HG02588 (cell line): Measurements from ENCODE around the gene DDX39A.
"Not testable (repeated sequence)": the region's sequence is repeated elsewhere in the genome, so short reads cannot be mapped to it uniquely, and the experiment has no call there.

ENCODE experiments used
- ATAC-seq: cut with Tn5 transposase; IDR thresholded peaks from one replicate; pipeline ENCODE4 v1.9.1; 2021; ENCODE audit warnings: mild to moderate bottlenecking, moderate library complexity; ENCODE audit not compliant: unreplicated experiment

DDX39A gene

DNA sequence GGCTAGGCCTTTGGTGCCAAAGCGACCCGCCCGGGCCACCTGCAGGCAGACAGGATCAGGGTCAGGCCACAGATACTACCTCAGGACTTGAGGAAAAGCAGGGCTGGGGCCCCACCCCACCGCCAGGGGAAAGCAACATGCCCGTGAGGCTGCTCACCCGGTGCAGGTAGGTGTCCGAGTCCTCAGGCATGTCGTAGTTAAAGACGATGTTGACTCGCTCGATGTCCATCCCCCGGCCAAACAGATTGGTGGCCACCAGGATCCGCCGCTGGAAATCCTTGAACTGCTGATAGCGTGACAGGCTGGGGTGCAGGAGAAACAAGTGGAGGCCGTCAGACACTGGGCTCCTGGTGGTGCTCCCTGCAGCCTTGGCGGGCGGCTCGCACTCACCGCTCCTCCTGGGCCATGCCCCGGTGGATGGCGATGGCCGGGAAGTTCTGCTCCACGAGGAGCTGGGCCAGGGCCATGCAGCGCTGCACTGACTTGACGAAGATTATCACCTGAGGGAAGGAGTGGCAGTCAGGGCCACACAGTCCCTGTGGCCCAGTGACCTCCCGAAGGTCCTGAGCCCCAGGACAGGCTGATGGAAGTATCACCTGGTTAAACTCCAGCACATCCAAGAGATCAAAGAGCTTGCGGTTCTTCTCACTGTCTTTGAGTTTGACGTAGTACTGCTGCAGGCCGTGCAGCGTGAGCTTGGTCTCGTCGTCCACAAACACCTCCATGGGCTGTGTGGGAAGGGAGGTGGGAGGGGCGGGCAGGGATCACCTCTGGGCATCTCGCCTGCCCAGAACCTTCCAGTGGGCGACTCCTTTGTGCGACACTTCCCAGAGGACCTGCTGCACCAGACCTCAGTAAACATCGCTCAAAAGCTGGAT is 9.8 kb downstream of the DDX39A start:
- ATAC-seq, result no peak

DNA sequence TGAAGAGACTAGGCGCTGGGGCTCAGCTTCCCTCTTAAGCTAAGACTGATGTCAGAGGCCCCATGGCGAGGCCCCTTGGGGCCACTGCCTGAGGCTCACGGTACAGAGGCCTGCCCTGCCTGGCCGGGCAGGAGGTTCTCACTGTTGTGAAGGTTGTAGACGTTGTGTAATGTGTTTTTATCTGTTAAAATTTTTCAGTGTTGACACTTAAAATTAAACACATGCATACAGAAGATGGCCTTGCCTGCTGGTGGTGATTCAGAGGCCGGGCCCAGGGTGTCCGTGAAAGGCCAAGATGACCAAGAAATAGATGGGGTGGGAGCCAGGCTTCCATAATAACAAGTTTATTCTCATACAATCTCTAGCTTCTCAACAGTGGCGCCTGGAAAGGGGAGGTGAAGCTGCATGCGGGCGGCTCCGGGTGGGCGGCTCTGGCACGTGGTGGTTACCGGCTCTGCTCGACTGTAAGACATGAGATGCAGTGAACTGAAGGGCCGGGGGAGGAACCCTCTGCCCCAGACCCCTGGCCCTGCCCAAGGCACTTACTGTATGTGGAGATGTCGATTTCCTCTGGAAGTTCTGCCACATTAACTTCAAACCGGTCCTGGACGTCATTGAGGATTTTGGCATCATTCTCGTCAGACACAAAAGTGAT is 10.5 kb downstream of the DDX39A start:
- no peak for ATAC-seq

DNA sequence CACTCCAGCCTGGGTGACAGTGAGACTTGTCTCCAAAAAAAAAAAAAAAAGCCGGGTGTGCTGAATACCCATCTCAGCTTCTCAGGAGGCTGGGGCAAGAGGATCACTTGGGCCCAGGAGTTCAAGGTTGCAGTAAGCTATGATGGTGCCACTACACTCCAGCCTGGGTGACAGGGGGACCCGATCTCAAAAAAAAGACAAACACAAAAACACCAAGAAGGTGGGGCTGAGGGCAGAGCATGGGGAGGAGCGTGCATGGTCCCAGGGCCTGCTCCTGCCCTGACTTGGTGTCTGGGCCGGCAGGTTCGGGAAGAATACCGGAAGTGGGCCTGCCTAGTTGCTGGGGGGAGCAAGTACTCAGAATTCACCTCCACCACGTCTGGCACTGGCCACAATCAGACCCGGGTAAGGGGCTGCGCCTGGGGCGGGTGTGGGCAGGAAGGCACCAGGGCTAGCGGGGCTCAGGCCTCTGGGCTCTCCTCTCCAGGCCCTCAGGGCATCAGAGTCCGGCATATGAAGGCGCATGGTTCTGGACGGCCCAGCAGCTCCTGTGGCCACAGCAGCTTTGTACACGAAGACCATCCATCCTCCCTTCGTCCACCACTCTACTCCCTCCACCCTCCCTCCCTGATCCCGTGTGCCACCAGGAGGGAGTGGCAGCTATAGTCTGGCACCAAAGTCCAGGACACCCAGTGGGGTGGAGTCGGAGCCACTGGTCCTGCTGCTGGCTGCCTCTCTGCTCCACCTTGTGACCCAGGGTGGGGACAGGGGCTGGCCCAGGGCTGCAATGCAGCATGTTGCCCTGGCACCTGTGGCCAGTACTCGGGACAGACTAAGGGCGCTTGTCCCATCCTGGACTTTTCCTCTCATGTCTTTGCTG is 11.3 kb downstream of the DDX39A start:
- no peak for ATAC-seq

DNA sequence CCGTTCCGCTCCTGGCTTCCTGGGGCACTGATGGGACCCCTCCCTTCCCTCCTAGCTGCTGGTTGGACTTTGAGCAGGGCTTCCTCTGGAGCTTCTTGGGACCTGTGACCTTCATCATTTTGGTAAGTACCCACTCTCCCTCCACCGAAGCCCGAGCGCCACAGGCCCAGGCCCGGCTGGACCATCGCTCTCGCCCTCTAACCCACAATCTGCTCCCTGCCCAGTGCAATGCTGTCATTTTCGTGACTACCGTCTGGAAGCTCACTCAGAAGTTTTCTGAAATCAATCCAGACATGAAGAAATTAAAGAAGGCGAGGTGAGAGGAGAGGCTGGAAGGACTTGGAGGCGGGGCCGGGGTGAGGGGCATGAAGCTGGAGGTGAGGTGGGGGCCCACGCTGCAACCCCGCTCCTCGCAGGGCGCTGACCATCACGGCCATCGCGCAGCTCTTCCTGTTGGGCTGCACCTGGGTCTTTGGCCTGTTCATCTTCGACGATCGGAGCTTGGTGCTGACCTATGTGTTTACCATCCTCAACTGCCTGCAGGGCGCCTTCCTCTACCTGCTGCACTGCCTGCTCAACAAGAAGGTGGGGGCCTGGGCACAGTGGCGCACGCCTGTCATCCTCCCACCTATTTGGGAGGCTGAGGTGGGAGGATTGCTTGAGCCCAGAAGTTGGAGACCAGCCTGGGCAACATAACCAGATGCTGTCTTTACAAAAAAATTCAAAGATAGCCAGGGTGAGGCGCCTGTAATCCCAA is 12.3 kb downstream of the DDX39A start:
- no peak for ATAC-seq

DNA sequence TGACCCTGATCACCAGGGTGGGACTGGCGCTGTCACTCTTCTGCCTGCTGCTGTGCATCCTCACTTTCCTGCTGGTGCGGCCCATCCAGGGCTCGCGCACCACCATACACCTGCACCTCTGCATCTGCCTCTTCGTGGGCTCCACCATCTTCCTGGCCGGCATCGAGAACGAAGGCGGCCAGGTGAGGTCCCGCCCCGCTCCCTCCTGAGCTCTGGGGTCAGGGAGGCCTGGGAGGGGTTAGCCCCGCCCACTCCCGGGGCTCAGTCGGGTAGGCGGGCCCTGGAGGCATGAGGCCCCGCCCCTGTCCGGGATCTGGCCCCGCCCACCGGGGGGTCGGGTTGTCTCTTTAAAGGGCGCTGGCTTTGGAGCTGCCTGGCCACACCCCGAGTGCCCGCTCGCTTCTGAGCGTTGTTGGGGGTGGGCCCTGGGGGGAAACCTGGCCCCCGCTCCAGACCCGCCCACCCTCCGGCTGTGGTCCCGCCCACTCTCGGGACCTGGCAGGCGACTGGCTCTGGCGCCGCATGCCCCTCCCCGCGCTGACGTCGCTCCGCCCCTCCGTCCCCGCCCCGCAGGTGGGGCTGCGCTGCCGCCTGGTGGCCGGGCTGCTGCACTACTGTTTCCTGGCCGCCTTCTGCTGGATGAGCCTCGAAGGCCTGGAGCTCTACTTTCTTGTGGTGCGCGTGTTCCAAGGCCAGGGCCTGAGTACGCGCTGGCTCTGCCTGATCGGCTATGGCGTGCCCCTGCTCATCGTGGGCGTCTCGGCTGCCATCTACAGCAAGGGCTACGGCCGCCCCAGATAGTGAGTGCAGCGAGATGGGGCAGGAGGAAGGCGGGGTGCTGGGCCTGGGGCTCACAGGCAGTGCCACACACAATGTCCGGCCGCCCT is 13.1 kb downstream of the DDX39A start:
- ATAC-seq, result peak; percentile 48

DNA sequence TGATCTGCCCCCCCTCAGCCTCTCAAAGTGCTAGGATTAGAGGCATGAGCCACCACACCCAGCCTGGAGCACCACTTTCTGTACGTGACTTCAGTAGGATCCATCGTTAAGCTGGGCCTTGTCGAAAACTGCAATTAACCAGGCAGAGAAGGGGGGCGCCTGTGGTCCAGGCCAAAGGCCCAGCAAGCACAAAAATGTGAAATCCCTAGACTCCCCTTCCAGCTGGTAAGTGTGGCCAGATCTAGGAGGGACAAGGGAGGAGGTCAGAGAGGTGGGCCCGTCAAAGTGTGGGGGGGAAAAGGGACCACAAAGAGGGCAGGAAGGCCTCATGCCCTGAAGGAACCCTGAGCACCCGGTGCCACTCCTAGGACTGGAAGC is 13.8 kb downstream of the DDX39A start:
- no peak for ATAC-seq

DNA sequence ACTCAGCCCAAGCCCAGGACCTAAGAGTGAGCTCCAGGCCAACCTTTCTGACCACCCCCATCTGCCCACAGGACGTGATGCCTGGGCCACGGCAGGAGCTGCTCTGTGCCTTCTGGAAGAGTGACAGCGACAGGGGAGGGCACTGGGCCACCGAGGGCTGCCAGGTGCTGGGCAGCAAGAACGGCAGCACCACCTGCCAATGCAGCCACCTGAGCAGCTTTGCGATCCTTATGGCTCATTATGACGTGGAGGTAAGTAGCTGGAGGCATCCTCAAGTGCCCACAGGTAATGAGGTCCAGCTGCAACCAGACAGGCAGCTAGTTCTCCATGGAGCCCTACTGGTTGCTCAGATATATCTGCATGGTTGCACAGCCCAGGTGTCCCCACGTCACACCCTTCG is 14.8 kb downstream of the DDX39A start:
- no peak for ATAC-seq

DNA sequence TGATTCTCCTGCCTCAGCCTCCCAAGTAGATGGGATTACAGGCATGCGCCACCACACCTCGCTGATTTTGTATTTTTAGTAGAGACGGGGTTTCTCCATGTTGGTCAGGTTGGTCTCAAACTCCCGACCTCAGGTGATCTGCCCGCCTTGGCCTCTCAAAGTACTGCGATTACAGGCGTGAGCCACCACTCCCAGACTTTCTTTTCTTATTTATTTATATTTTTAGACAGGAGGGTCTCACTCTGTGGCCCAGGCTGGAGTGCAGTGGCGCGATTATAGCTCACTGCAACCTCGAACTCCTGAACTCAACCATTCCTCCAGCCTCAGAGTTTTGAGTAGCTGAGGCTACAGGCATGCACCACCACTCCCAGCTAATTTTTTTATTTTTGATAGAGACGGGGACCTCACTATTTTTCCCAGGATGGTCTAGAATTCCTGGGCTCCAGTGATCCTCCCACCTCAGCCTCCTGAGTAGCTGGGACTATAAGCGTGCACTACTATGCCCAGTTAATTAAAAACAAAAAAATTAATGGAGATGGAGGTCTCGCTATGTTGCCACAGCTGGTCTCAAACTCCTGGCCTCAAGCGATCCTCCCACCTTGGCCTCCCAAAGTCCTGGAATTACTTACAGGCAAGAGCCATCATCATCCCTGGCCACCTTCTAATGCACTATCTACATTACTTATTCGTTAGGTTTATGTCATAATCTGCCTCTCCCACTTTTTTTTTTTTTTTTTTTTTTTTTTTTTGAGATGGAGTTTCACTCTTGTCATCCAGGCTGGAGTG is 15.8 kb downstream of the DDX39A start:
- not testable (repeated sequence) for ATAC-seq

DNA sequence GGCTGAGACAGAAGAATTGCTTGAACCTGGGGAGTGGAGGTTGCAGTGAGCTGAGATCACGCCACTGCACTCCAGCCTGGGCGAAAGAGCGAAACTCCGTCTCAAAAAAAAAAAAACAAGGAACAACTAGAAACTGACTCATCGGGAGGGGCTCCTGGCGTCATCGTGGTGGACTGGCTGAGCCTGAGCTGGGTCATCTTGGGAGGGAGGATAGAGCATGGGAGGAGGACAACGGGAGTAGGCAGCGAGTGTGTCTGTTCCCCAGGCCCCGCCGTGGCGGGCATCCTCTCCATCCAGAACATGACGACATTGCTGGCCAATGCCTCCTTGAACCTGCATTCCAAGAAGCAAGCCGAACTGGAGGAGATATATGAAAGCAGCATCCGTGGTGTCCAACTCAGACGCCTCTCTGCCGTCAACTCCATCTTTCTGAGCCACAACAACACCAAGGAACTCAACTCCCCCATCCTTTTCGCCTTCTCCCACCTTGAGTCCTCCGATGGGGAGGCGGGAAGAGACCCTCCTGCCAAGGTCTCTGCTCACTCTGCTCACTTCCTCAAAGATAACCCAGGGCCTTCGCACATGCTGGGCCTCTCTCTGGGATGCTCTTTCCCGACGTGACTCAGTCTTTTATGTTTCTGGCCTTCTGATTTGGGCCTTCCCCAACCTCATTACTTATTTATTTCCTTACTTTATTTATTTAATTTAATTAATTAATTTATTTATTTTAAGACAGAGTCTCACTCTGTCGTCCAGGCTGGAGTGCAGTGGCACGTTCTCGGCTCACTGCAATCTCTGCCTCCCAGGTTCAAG is 16.6 kb downstream of the DDX39A start:
- ATAC-seq, result no peak

DNA sequence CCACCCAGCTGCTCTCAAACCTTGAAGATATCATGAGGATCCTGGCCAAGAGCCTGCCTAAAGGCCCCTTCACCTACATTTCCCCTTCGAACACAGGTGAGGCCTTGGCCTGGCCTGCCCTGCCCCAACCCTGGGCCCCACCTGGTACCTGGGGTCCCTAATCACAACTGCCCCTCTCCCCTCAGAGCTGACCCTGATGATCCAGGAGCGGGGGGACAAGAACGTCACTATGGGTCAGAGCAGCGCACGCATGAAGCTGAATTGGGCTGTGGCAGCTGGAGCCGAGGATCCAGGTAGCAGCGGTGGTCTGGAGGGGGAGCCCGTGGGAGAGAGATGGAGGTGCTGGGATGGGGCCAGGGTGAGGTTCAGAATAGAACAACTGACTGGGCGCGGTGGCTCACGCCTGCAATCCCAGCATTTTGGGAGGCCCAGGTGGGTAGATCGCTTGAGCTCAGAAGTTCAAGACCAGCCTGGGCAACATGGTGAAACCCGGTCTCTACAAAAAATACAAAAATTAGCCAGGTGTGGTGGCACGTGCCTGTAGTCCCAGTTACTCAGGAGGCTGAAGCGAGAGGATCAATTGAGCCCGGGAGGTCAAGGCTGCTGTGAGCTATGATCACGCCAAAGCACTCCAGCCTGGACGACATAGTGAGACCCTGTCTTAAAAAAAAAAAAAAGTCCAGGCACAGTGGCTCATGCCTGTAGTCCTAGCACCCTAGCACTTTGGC is 17.5 kb downstream of the DDX39A start:
- ATAC-seq, result no peak

DNA sequence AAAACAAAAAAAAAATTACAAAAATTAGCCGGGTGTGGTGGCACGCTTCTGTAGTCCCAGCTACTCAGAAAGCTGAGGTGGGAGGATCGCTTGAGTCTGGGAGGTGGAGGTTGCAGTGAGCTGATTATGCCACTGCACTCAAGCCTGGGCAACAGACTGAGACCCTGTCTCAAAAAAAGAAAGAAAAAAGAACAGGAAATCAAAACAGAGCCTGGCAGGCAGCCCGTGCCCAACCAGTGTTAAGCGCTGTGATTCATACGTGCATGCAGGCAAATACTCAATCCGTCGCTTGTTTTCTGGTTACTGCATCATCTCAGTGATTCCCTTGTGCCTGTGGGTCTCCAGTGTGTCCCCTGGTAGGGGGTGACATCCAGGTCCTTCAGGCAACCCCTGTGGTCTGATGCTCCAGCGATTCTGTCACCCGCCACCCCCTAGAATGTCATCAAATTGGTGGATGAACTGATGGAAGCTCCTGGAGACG is 18.1 kb downstream of the DDX39A start:
- ATAC-seq, result no peak

DNA sequence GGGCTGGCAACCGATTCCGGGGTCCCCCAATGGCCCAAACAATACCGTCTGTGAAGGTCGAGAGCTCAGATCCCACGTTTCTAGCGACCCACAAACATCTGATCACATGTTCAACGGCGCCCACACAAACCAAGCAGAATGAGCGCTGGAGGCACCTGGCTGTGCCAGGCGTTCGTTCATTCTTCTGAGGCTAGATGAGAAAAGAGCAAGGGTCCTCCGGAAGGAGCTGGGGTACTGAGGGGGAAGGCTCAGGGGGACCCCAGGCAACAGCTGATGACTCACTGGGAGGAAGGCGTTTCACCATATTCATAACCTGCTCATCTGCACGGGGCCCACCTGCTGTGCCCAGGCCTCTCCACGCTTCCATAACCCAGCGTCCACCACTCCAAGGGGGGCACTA is 22.0 kb downstream of the DDX39A start:
- ATAC-seq, result not testable (repeated sequence)

DNA sequence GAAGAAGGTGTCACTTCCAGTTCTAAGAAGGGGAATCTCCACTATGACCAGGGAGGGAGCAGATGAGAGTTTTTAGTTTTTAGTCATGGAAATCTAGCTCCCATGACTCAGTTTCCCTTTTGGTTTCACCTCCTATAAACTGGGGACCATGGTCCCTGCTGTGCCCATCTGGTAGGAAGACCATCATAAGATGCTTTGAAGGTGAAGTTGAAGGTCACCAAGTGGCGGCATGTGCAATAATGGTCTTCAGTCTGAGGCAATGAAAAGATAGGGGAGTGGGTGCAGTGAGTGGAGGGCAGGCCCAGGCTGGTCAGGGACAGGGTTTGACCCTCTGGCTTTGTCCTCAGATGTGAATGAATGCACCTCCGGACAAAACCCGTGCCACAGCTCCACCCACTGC is 22.4 kb downstream of the DDX39A start:
- ATAC-seq, result not testable (repeated sequence)

DNA sequence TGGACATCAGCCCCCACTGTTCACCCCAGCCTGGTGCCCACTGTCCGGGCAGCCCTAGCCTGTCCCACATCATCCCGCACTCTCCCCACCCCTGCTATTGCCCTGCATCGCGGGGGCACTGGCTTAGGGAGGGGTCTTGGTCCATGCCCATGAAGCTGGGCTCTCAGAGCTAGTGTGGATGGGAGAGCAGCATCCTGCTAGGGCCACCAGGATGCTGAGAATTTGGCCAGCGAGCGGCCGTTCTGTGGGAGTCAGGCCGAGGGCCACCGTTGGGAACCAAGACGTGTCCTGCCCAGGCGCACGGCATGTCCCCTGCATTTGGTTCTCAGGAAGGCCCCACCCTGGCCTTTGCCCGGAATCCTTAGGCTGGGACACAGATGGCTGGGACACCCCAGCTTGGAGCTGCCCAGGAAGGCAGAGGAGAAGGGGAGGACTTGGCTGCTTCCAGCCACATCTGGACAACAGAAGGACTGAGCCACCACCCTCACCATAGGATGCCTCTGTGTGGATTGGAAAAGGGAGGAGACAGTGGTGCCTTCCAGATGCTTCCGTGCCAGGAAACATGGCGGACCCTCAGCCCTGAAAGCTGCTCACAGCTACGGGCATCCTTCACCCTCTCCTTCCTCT is 23.3 kb downstream of the DDX39A start:
- ATAC-seq, result no peak

DNA sequence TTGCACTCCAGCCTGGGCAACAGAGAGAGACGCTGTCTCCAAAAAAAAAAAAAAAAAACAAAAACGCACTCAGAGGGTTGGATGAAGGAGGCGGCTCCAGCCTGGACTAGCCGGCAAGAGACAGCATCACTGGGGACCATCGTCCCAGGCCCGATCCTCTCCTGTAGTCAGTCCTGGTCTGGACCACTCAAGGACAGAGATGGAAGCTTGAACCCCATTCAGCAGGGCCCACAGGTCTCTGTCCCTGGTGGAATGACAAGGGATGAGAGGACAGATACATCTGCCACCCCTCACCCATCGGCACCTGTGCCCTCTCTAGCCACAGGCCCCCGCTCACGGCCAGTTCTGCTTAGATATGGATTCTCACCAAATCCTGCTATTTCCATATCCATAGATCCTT is 23.9 kb downstream of the DDX39A start:
- no peak for ATAC-seq

DNA sequence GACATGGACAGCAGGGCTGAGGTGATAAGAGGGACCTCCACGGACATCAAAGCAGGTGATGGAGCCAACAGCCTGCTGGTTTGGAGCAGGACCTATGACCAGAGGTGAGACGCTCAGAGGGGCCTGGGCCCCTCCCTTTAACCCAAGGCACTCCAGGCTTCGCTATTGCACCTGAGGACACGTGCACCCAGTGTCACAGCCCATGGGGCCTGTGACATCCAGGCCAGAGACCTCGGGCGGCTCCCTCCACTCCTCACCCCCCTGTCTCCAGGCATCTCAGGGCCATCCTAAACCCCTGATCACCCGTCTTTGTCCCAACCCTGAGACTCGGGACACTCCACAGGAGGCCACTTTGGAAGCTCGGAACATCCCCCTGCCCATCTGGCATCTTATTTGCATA is 25.0 kb downstream of the DDX39A start:
- ATAC-seq, result no peak

DNA sequence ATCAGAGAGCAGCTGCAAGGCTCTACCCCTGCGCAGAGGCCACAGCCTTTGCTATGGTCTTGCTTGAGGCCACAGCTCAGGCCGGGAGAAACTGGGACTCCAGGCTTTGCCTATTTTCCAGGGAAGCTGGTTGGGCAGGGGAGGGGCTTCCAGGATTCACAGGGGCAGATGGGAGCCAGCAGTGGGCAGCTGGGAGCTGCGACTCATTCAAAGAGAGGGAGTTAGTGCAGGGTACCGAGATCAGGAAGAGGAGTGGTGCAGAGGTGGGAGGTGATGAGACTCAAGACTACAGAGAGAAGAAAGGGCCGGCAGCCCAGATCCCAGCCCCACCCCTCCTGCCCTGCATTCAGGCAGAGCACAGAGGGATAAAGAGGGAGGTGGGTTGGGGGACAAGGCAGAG is 25.8 kb downstream of the DDX39A start:
- no peak for ATAC-seq
